Stomach smooth muscle (tissue), 2 donors: ENCODE data around the gene DNMT3L.
"Not testable (repeated sequence)": the region's sequence is repeated elsewhere in the genome, so short reads cannot be mapped to it uniquely, and the experiment has no call there.

Experiments
- H3K27ac ChIP-seq: one replicate; pipeline ENCODE4 v1.7.0; 2013; ENCODE audit warnings: mild to moderate bottlenecking, low read length, inconsistent platforms
- H3K27me3 ChIP-seq, 2 donors: one replicate each; pipeline ENCODE4 v1.7.0; 2013; ENCODE audit warnings: low read length in 2 of 2; ENCODE audit not compliant: insufficient read depth in 2 of 2, control insufficient read depth in 1 of 2
- H3K36me3 ChIP-seq, 2 donors: one replicate each; pipeline ENCODE4 v1.7.0; 2013; ENCODE audit warnings: low read length in 2 of 2; ENCODE audit not compliant: control insufficient read depth in 2 of 2, insufficient read depth in 2 of 2
- H3K4me1 ChIP-seq: one replicate; pipeline ENCODE4 v1.7.0; 2013; ENCODE audit warnings: low read length; ENCODE audit not compliant: control insufficient read depth, insufficient read depth
- H3K4me3 ChIP-seq, 2 donors: one replicate each; pipeline ENCODE4 v1.7.0; 2013; ENCODE audit warnings: low read length in 2 of 2
- H3K9ac ChIP-seq, 2 donors: one replicate each; pipeline ENCODE4 v1.7.0; 2013; ENCODE audit warnings: low read length in 2 of 2, mild to moderate bottlenecking in 1 of 2
- H3K9me3 ChIP-seq, 2 donors: one replicate each; pipeline ENCODE4 v1.7.0; 2013; ENCODE audit warnings: low read length in 2 of 2; ENCODE audit not compliant: control insufficient read depth in 2 of 2
- donor health status: healthy.
- donor health status: Pancreatic carcinoma.

The DNMT3L gene

GRCh38 chr21:44206698-44207676, 54.7 kb downstream of the DNMT3L start:
- not testable (repeated sequence) for H3K27me3 ChIP-seq, H3K4me1 ChIP-seq, H3K9me3 ChIP-seq

GRCh38 chr21:44206187-44206586, 55.5 kb downstream of the DNMT3L start:
- not testable (repeated sequence) for H3K27ac ChIP-seq, H3K27me3 ChIP-seq, H3K4me3 ChIP-seq, H3K9ac ChIP-seq, H3K36me3 ChIP-seq, H3K9me3 ChIP-seq, H3K4me1 ChIP-seq

More at GRCh38 chr21:44206698-44207676, 54.7 kb downstream of the DNMT3L start:
- not testable (repeated sequence) for H3K4me3 ChIP-seq, H3K27ac ChIP-seq, H3K9ac ChIP-seq, H3K36me3 ChIP-seq

- not testable (repeated sequence) for H3K27me3 ChIP-seq, H3K9ac ChIP-seq, H3K4me1 ChIP-seq, H3K27ac ChIP-seq, H3K4me3 ChIP-seq, H3K9me3 ChIP-seq, H3K36me3 ChIP-seq
Measured at GRCh38 chr21:44202590-44203299, 59.0 kb downstream of the DNMT3L start.

- not testable (repeated sequence) for H3K27ac ChIP-seq, H3K9ac ChIP-seq, H3K4me3 ChIP-seq, H3K4me1 ChIP-seq, H3K27me3 ChIP-seq, H3K9me3 ChIP-seq, H3K36me3 ChIP-seq
Measured at GRCh38 chr21:44199997-44200396, 61.7 kb downstream of the DNMT3L start.

- Histone ChIP-seq H3K27ac (no peak overlapping the region), H3K4me3 (no peak overlapping the region), H3K9me3 (no peaks in the 10 kb centered on the region), H3K36me3 (no peaks in the 10 kb centered on the region), H3K4me1 (no peaks in the 10 kb centered on the region), H3K9ac (no peak overlapping the region), H3K27me3 (no peaks in the 10 kb centered on the region)
Measured at GRCh38 chr21:44199448-44199847, 62.2 kb downstream of the DNMT3L start.

- H3K36me3 ChIP-seq, H3K27me3 ChIP-seq, H3K9me3 ChIP-seq, H3K27ac ChIP-seq, H3K4me1 ChIP-seq, H3K4me3 ChIP-seq, H3K9ac ChIP-seq: not testable (repeated sequence)
Measured at GRCh38 chr21:44197156-44197516, 64.6 kb downstream of the DNMT3L start.
